GM12878 (cell line): ENCODE data around the gene OGFOD2. TPM values are rescaled to one million over a fixed set of nuclear protein-coding genes. Genes with fewer than 3 reads are reported as not detected.

Source experiments
- ATAC-seq: fragments of 200-7000 bp; cut with Tn5 transposase; 3 replicates; pipeline ENCODE4 v1.9.1; 2020; ENCODE audit warnings: mild to moderate bottlenecking, moderate library complexity
- BruUV-seq: library from RNA; stranded (reverse); fragments of 400-500 nt; replicated peaks from 2 replicates; lab custom pipeline; 2021; lab: Mats Ljungman, UMichigan
- CTCF ChIA-PET: fragments of 300-600 bp; sonication (Branson Sonifier 250); formaldehyde crosslinking; extraction: SDS; loops from one replicate; lab custom pipeline; 2021; ENCODE audit warnings: inconsistent platforms; lab: Yijun Ruan, JAX
- POLR2A ChIA-PET: fragments of 350-600 bp; formaldehyde crosslinking; extraction: SDS; loops from one replicate; lab custom pipeline; 2021; ENCODE audit warnings: inconsistent platforms; lab: Charles Lee
- RAD21 ChIA-PET: fragments of 300-600 bp; sonication (Branson Sonifier 250); formaldehyde crosslinking; loops from one replicate; lab custom pipeline; 2023; ENCODE audit warnings: antibody characterized with exemption; ENCODE audit not compliant: unreplicated experiment; lab: Charles Lee
- SMC1A ChIA-PET: fragments of 300-600 bp; sonication (Branson Sonifier 250); formaldehyde crosslinking; loops from one replicate; lab custom pipeline; 2023; ENCODE audit not compliant: unreplicated experiment, uncharacterized antibody; lab: Charles Lee
- DNase-seq: peaks from one replicate; pipeline ENCODE4 v3.0.0-alpha.2; 2011; ENCODE audit warnings: low read depth, low spot score
- FAIRE-seq: peaks from 3 replicates; lab custom pipeline; 2011; peaks lifted over from hg19 to GRCh38; lab: Jason Lieb, UNC
- H2AFZ ChIP-seq: 2 replicates; pipeline ENCODE4 v1.6.0; 2011; ENCODE audit warnings: low read depth, low read length, control low read depth; ENCODE audit not compliant: control insufficient read depth
- H3K27ac ChIP-seq: 2 replicates; pipeline ENCODE4 v1.5.1; 2011; ENCODE audit warnings: control low read depth; ENCODE audit not compliant: control insufficient read depth, insufficient read depth
- H3K27me3 ChIP-seq, 2 experiments: replicated peaks in 1 of 2; 2 replicates each; pipeline versions ENCODE4 v1.6.0 to v1.6.1; 2011; ENCODE audit warnings: low read length in 1 of 2; ENCODE audit not compliant: control insufficient read depth in 2 of 2, insufficient read depth in 2 of 2
- H3K36me3 ChIP-seq, 2 experiments: 2 replicates each; pipeline ENCODE4 v1.5.1; 2011; ENCODE audit warnings: low read length in 1 of 2; ENCODE audit not compliant: control insufficient read depth in 2 of 2, insufficient read depth in 2 of 2
- H3K4me1 ChIP-seq: 2 replicates; pipeline ENCODE4 v1.6.1; 2011; ENCODE audit warnings: mild to moderate bottlenecking, low read length, moderate library complexity, mixed read lengths; ENCODE audit not compliant: control insufficient read depth, insufficient read depth
- H3K4me2 ChIP-seq: 2 replicates; pipeline ENCODE4 v1.6.0; 2011; ENCODE audit warnings: control low read depth; ENCODE audit not compliant: control insufficient read depth, insufficient read depth
- H3K4me3 ChIP-seq: fragments of 200-600 bp; sonication (generic); 2 replicates; pipeline ENCODE4 v1.5.1; 2016
- H3K79me2 ChIP-seq: 2 replicates; pipeline ENCODE4 v1.6.0; 2011; ENCODE audit warnings: low read length; ENCODE audit not compliant: control insufficient read depth, insufficient read depth
- H3K9ac ChIP-seq: 2 replicates; pipeline ENCODE4 v1.8.0; 2011; ENCODE audit warnings: low read length, control low read depth, mixed read lengths; ENCODE audit not compliant: control insufficient read depth, insufficient read depth
- H3K9me3 ChIP-seq: replicated peaks from 3 replicates; pipeline ENCODE4 v1.5.1; 2011; ENCODE audit warnings: mild to moderate bottlenecking, low read length; ENCODE audit not compliant: control insufficient read depth, insufficient read depth
- H4K20me1 ChIP-seq: 2 replicates; pipeline ENCODE4 v1.6.0; 2011; ENCODE audit not compliant: control insufficient read depth, insufficient read depth
- BCLAF1 ChIP-seq: fragments of 450-650 bp; IDR thresholded peaks from 2 replicates; pipeline ENCODE4 v1.6.1; 2017; ENCODE audit warnings: antibody characterized with exemption, mild to moderate bottlenecking, moderate library complexity
- LARP7 ChIP-seq: fragments of 450-650 bp; IDR thresholded peaks from 2 replicates; pipeline ENCODE4 v1.6.1; 2017; ENCODE audit warnings: mild to moderate bottlenecking
- MEF2B ChIP-seq: fragments of 450-650 bp; IDR thresholded peaks from 2 replicates; pipeline ENCODE4 v1.6.1; 2018; ENCODE audit warnings: mild to moderate bottlenecking, moderate library complexity; ENCODE audit not compliant: partially characterized antibody, poor library complexity, severe bottlenecking
- PAX8 ChIP-seq: fragments of 450-650 bp; IDR thresholded peaks from 2 replicates; pipeline ENCODE4 v1.6.1; 2017; ENCODE audit warnings: mild to moderate bottlenecking, moderate library complexity
- RFX5 ChIP-seq: IDR thresholded peaks from 2 replicates; pipeline ENCODE4 v1.6.1; 2011; ENCODE audit warnings: low read depth, low read length, improper control_type of control experiment
- USF1 ChIP-seq: IDR thresholded peaks from 2 replicates; pipeline ENCODE4 v1.6.1; 2011; ENCODE audit warnings: borderline replicate concordance, low read depth, mild to moderate bottlenecking, moderate library complexity, mixed read lengths, low read length; ENCODE audit not compliant: insufficient read depth; ENCODE audit errors: extremely low read length
- ZBED1 ChIP-seq: IDR thresholded peaks from 2 replicates; pipeline ENCODE4 v1.6.1; 2016; ENCODE audit warnings: borderline replicate concordance
- ZBTB11 ChIP-seq: fragments of 450-650 bp; formaldehyde crosslinking; IDR thresholded peaks from 2 replicates; pipeline ENCODE4 v1.5.0; 2022; ENCODE audit warnings: mild to moderate bottlenecking, missing genetic modification characterization
- WGBS: methylation state at CpG from one replicate; pipeline ENCODE4 v1.1.6; 2016; ENCODE audit warnings: low lambda C conversion rate; ENCODE audit not compliant: insufficient replicate concordance, insufficient coverage; ENCODE audit errors: missing lambda C conversion rate; 5-methylcytosine and 5-hydroxymethylcytosine counted together
- in situ Hi-C: fragments of 300-500 bp; cut with MboI; formaldehyde crosslinking; loops from 9 replicates; pipeline ENCODE4 v1.14.3; 2018; ENCODE audit warnings: mixed read lengths
- intact Hi-C: fragments of 100-400 bp; cut with micrococcal nuclease; formaldehyde crosslinking; loops from one replicate; pipeline ENCODE4 v1.14.2; 2022; ENCODE audit not compliant: unreplicated experiment
- polyA plus RNA-seq, 11 experiments: library from polyadenylated mRNA; depleted of rRNA in 4 of 11; unstranded in 6 of 11; stranded (reverse) in 5 of 11; fragments of >200 nt; fragmentation: Nextera tagmentation in 4 of 11; fragmentation: Illumina TruSeq in 1 of 11; extraction: Ambion mirVana in 4 of 11; extraction: Trizol in 1 of 11; gene quantifications; 1 replicate in 1 of 11; 2 replicates in 10 of 11; pipeline versions ENCODE4 v1.2.1 to v1.2.3, GENCODE V29; 2011 to 2016; ENCODE audit warnings: inconsistent platforms in 2 of 11, missing spikeins in 2 of 11, low read depth in 1 of 11
- total RNA-seq, 4 experiments: library from RNA; depleted of rRNA in 3 of 4; stranded (reverse); fragments of >200 nt in 3 of 4; fragmentation: Illumina TruSeq in 1 of 4; extraction: Trizol in 1 of 4; gene quantifications; 2 replicates each; pipeline versions ENCODE4 v1.2.1 to v1.2.3, GENCODE V29; 2013 to 2021
- TF ChIP-seq, protein P1 (sequence below): fragments of 450-650 bp; conservative IDR thresholded peaks from 2 replicates; pipeline ENCODE4 v1.6.1; 2017; ENCODE audit warnings: mild to moderate bottlenecking, moderate library complexity

Gene OGFOD2
- total and polyA plus RNA-seq, 10 of the 15 experiments (the other 5 are each of a cell fraction or from before 2014, with no cell fraction given), result 0.93 to 29.2 (median 16.3) TPM

DNA sequence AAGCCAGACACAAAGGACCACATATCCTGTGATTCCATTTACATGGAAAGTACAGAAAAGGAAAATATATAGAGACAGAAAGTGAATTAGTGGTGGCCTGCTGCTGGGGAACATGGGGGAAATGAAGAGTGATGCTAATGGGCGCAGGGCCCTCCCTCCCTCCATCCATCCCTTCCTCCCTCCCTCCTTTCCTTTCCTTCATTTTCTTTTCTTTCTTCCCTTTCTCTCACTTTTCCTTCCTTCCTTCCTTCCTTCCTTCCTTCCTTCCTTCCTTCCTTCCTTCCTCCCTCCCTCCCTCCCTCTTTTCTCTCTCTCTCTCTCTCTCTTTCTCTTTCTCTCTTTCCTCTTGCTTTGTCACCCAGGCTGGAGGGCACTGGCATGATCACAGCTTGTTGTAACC lies 42.7 kb downstream of the OGFOD2 start:
- SMC1A ChIA-PET, result interaction anchor here (1.0 kb wide), 1 partner anchor 58 kb away, joined by 3 read pairs; no protein-coding TSS in a partner anchor
- no peak overlapping the region for H2AFZ ChIP-seq
- H3K4me2 ChIP-seq, result no peak overlapping the region
- no TSS peak for BruUV-seq
- no peaks in the 10 kb centered on the region for H3K36me3 ChIP-seq
- no peaks in the 10 kb centered on the region for H4K20me1 ChIP-seq
- POLR2A ChIA-PET, result no interaction called here
- no peak for FAIRE-seq
- 67% methylated on average over 1 of the region's 1 CpG for WGBS
- CTCF ChIA-PET, result no interaction called here
- H3K4me1 ChIP-seq, result no peaks in the 10 kb centered on the region
- H3K9ac ChIP-seq, result no peak overlapping the region
- H3K4me3 ChIP-seq, result no peak overlapping the region
- in situ Hi-C loops, result no loop called here
- ATAC-seq, result no peak
- no peak for DNase-seq
- H3K79me2 ChIP-seq, result no peaks in the 10 kb centered on the region
- intact Hi-C loops, result no loop called here
- peaks cover 0 to 2% of the 10 kb centered on the region in 2 experiments; a peak in 3 of 4 replicates for H3K27me3 ChIP-seq
- TF ChIP-seq ZBED1 (no peak), USF1 (no peak), RFX5 (no peak), ZBTB11 (CRISPR knock-in tag) (no peak), MEF2B (no peak), BCLAF1 (no peak), LARP7 (no peak), PAX8 (no peak)
- TF ChIP-seq, protein P1, sequence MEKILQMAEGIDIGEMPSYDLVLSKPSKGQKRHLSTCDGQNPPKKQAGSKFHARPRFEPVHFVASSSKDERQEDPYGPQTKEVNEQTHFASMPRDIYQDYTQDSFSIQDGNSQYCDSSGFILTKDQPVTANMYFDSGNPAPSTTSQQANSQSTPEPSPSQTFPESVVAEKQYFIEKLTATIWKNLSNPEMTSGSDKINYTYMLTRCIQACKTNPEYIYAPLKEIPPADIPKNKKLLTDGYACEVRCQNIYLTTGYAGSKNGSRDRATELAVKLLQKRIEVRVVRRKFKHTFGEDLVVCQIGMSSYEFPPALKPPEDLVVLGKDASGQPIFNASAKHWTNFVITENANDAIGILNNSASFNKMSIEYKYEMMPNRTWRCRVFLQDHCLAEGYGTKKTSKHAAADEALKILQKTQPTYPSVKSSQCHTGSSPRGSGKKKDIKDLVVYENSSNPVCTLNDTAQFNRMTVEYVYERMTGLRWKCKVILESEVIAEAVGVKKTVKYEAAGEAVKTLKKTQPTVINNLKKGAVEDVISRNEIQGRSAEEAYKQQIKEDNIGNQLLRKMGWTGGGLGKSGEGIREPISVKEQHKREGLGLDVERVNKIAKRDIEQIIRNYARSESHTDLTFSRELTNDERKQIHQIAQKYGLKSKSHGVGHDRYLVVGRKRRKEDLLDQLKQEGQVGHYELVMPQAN, result no peak
- RAD21 ChIA-PET, result no interaction called here
- H3K9me3 ChIP-seq, result no peaks in the 10 kb centered on the region
- H3K27ac ChIP-seq, result no peak overlapping the region
